GM21528 (cell line): ENCODE data around the gene AQP10.
"Not testable (repeated sequence)": the region's sequence is repeated elsewhere in the genome, so short reads cannot be mapped to it uniquely, and the experiment has no call there.

ENCODE experiments used
- ATAC-seq: cut with Tn5 transposase; IDR thresholded peaks from one replicate; pipeline ENCODE4 v1.9.1; 2021; ENCODE audit warnings: mild to moderate bottlenecking, moderate library complexity; ENCODE audit not compliant: unreplicated experiment, low FRiP score

The AQP10 gene

GRCh38 chr1:154342132-154342531 lies 21.2 kb downstream of the AQP10 start:
- ATAC-seq, result no peak

- no peak for ATAC-seq
Measured at GRCh38 chr1:154342836-154343472, 22.1 kb downstream of the AQP10 start.

GRCh38 chr1:154344977-154345837 lies 24.3 kb downstream of the AQP10 start:
- ATAC-seq, result no peak

DNA sequence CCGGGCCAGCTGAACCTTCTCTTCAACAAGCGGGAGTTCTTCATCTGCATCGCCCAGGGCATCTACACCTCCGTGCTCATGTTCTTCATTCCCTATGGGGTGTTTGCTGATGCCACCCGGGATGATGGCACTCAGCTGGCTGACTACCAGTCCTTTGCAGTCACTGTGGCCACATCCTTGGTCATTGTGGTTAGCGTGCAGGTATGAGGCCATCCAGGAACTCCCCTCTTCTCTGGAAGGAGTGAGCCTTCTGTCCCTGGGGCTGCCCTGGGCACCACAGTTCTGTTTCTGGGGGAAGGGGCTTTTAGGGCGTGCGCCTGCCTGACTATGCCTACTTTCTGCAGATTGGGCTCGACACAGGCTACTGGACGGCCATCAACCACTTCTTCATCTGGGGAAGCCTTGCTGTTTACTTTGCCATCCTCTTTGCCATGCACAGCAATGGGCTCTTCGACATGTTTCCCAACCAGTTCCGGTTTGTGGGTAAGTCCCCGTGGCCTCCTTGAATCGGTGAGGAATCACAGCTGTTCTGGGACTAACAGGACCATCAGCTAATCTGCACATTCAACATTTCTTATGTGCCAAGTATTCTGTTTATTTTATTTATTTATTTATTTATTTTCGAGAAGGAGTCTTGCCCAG lies 25.5 kb downstream of the AQP10 start:
- no peak for ATAC-seq

DNA sequence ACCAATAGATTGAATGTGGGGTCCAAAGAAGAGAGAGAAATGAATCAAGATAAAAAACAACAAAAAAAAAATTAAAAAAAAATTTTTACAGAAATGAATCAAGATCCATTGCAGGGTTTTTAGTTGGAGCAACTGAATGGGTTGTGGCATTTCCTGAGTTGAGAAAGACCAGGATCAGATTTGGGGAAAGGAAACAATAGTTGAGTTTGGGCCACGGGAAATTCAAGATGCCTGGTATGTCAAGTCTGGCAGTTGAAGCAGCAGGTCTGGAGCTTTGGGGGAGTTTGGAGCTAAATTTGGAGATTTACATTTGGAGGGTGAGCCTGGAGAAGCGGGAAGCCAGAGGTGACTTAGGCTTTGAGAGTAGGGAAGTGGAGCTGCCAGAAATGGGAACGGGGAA lies 27.1 kb downstream of the AQP10 start:
- no peak for ATAC-seq

DNA sequence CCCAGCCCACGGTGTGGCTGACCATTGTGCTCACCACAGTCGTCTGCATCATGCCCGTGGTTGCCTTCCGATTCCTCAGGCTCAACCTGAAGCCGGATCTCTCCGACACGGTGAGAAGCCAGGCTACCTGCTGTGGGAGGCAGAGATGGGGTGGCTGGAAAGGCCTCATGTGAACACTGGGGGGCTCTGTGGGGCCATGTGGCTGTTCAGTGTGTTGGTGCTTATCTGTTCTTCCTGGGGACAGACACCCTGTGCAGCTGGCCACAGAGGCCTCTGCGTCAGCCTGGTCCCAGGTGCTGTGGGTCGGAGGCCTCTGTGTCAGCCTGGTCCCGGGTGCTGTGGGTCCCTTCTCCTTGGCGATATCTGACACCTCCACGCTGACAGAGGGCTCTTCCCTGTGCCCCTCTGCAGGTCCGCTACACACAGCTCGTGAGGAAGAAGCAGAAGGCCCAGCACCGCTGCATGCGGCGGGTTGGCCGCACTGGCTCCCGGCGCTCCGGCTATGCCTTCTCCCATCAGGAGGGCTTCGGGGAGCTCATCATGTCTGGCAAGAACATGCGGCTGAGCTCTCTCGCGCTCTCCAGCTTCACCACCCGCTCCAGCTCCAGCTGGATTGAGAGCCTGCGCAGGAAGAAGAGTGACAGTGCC lies 27.7 kb downstream of the AQP10 start:
- no peak for ATAC-seq

GRCh38 chr1:154349121-154349520 lies 28.2 kb downstream of the AQP10 start:
- no peak for ATAC-seq

DNA sequence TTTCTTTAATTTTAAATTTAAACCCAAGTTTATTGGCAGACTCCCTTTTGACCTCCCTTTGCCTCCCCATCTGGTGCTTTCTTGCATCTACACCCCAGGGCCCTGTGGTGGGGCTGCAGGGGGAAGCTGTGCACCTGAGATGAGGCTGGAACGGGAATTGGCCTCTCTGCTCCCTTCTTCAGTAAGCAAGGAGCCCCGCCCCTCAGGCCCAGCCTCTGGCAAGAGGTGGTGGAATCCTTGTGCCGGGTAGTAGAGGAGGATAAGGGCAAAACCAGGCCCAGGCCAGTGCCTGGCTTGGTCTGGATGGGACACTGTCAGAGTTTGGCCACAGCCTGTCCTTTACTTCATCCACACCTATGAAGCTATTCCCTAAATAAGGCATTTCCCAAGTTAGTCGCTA lies 29.5 kb downstream of the AQP10 start:
- ATAC-seq, result no peak

DNA sequence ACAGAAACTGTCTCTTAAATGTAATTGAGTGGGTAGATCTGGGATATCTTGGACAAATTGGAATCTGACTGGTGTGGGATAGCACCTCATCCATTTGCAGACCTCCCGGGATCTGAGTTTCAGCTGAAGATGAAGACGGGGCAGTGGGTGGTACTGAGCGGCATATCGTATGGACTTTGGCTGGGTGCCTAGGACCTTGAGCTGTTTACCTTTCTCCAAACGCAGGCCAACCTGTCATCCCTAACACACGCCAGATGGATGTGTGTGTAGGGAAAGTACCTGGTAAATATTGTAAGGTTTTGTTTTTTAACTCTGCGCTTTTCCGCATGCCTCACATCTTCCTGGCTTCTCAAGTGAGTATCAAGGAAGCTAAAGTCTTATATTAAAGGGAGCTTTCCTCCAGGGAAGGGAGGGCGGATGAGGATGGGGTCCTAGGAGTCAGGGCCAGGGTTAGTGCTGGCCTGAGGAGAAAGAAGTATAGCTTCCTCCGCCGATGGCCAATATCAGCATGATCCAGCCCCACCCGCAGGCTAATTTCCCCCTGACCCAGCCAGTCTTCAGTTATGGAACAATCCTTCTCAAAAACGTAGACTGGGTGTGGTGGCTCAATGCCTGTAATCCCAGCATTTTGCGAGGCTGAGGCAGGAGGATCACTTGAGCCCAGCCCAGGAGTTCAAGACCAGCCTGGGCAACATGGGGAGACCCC lies 30.6 kb downstream of the AQP10 start:
- ATAC-seq, result no peak

GRCh38 chr1:154352245-154352580 lies 31.3 kb downstream of the AQP10 start:
- ATAC-seq, result no peak

- no peak for ATAC-seq
Measured at GRCh38 chr1:154352581-154353459, 31.9 kb downstream of the AQP10 start.

DNA sequence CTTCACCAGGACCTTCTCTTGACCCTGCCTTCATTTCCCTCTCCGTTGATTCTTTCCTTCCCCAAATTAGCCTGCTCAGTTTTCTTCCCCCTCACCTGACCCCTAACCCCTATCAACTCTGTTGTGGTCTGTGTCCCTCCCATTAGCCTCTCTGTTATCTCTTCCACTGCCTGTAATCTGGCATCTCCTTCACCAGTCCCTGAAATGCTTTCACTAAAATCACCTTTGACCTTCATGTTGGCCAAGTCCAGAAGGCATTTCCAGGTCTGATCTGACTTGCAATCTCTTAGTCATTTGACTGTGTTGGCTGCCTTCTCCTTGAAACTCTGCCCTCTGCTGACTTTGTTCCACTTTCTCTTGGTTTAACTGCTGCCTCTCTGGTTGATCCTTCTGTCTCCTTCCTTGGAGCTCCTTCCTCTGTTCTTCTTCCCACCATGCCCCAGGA lies 32.6 kb downstream of the AQP10 start:
- ATAC-seq, result no peak

GRCh38 chr1:154353966-154354365 lies 33.1 kb downstream of the AQP10 start:
- ATAC-seq, result no peak

DNA sequence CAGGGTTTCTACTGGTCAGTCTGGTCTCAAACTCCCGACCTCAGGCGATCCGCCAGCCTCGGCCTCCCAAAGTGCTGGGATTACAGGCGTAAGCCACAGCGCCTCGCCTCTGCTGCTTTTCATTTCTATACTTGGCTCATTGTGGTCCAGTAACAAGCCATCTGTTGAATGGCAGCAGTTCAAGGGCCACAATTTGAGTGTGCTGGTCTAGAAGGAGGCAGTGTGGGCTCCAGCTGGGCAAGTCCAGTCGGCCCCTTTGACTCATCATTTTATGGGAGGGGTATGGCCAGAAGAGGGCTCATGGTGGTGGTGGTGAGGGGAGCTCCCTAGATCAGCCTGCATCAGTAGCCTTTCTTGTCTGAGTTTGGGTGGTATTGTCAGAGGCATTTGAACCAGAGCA lies 37.6 kb downstream of the AQP10 start:
- no peak for ATAC-seq

GRCh38 chr1:154360288-154360687 lies 39.4 kb downstream of the AQP10 start:
- no peak for ATAC-seq

DNA sequence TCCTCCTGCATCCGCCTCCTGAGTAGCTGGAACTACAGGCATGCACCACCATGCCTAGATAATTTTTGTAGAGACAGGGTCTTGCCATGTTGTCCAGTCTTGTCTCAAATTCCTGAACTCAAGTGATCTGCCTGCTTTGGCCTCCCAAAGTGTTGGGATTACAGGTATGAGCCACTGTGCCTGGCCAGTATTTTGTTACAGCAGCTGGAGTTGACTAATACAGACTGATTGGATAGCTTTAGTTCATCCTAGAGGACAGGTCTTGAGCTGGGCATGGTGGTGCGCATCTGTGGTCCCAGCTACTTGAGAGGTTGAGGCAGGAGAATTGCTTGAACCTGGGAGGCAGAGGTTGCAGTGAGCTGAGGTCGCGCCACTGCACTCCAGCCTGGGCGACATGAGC lies 40.0 kb downstream of the AQP10 start:
- ATAC-seq, result not testable (repeated sequence)

GRCh38 chr1:154361357-154361756 lies 40.5 kb downstream of the AQP10 start:
- no peak for ATAC-seq

DNA sequence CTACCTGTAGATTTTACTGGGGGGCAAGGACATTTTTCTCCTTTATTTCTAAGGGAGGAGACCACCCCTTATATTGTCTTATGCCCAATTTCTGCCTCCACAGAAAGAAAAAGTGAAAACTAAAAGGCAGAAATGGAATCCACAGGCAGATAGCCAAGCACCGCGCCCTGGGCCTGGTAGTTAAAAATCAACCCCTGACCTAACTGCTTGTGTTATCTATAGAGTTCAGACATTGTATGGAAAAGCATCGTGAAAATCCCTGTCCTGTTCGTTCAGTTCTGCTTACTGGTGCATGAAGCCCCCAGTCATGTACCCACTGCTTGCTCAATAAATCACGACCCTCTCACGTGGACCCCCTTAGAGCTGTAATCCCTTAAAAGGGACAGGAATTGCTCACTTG lies 50.5 kb downstream of the AQP10 start:
- ATAC-seq, result no peak

DNA sequence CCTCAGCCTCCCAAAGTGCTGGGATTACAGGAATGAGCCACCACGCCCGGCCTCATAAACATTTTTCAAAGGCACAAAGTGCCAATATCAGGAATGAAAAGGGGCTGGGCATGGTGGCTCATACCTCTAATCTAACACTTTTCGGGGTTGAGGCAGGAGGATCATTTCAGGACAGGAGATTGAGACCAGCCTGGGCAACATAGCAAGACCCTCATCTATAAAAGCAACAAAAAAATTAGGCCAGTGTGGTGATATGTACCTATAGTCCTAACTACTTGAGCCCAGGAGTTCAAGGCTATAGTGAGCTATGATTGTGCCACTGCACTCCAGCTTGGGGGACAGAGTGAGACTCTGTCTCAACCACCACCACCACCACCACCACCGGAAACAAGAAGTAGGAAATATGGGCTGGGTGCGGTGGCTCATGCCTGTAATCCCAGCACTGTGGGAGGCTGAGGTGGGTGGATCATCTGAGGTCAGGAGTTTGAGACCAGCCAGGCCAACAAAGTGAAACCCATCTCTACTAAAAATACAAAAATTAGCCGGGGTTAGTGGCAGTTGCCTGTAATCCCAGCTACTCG lies 53.0 kb downstream of the AQP10 start:
- not testable (repeated sequence) for ATAC-seq
